Measurements from ENCODE around the gene RBM25.
"Not testable (repeated sequence)": the region's sequence is repeated elsewhere in the genome, so short reads cannot be mapped to it uniquely, and the experiment has no call there.

Gene RBM25

GRCh38 chr14:73058224-73058921 lies at the start of gene RBM25:
Gene RBM25, plus strand, starts transcription at chr14:73058534. Its CDS starts 13,108 bp downstream, at chr14:73071642.
- DNase-seq: peak; percentile 98

- not testable (repeated sequence) for DNase-seq
Measured at GRCh38 chr14:73011189-73011588, 47.1 kb upstream of the RBM25 start.

- no peak for DNase-seq
Measured at GRCh38 chr14:73014105-73014504, 44.2 kb upstream of the RBM25 start.

- DNase-seq: not testable (repeated sequence)
Measured at GRCh38 chr14:73015552-73015951, 42.8 kb upstream of the RBM25 start.

GRCh38 chr14:73016011-73016410 lies 42.3 kb upstream of the RBM25 start:
- not testable (repeated sequence) for DNase-seq

GRCh38 chr14:73022051-73022450 lies 36.3 kb upstream of the RBM25 start:
- DNase-seq: no peak

GRCh38 chr14:73025544-73025943 lies 32.8 kb upstream of the RBM25 start:
- DNase-seq: no peak

- no peak for DNase-seq
Measured at GRCh38 chr14:73026243-73026844, 32.0 kb upstream of the RBM25 start.

- peak; percentile 95 for DNase-seq
Measured at GRCh38 chr14:73026845-73027542, 31.3 kb upstream of the RBM25 start, which contains the start of gene ZFYVE1. Gene ZFYVE1, minus strand, starts transcription at chr14:73027106. Its CDS starts 2,598 bp downstream, at chr14:73024508.

GRCh38 chr14:73027546-73027945 lies 30.8 kb upstream of the RBM25 start:
- no peak for DNase-seq

GRCh38 chr14:73027984-73028383 lies 30.4 kb upstream of the RBM25 start:
- DNase-seq: no peak

GRCh38 chr14:73036706-73037450 lies 21.5 kb upstream of the RBM25 start:
- DNase-seq: not testable (repeated sequence)

GRCh38 chr14:73047808-73048207 lies 10.5 kb upstream of the RBM25 start:
- DNase-seq: no peak

- DNase-seq: no peak
Measured at GRCh38 chr14:73049428-73049827, 8.9 kb upstream of the RBM25 start.

- DNase-seq: no peak
Measured at GRCh38 chr14:73055251-73055650, 3.1 kb upstream of the RBM25 start.

- DNase-seq: no peak
Measured at GRCh38 chr14:73057944-73058223, 450 bp upstream of the RBM25 start.

- DNase-seq: peak; percentile 21
Measured at GRCh38 chr14:73058922-73059673, 764 bp downstream of the RBM25 start.

GRCh38 chr14:73069585-73069984 lies 11.3 kb downstream of the RBM25 start:
- DNase-seq: no peak

- no peak for DNase-seq
Measured at GRCh38 chr14:73091044-73091443, 32.7 kb downstream of the RBM25 start.

- DNase-seq: no peak
Measured at GRCh38 chr14:73097421-73097820, 39.1 kb downstream of the RBM25 start.

GRCh38 chr14:73100334-73100733 lies 42.0 kb downstream of the RBM25 start:
- DNase-seq: no peak

- DNase-seq: no peak
Measured at GRCh38 chr14:73102806-73103497, 44.6 kb downstream of the RBM25 start.

Measured in COR-L47 (cell line).